ENCODE results near the gene CACNA1B. TPM values are rescaled to one million over a fixed set of nuclear protein-coding genes. Genes with fewer than 3 reads are reported as not detected.

The CACNA1B gene
- total and polyA plus RNA-seq, 2 experiments from 2014 or later: 0.39 to 0.60 TPM

DNA sequence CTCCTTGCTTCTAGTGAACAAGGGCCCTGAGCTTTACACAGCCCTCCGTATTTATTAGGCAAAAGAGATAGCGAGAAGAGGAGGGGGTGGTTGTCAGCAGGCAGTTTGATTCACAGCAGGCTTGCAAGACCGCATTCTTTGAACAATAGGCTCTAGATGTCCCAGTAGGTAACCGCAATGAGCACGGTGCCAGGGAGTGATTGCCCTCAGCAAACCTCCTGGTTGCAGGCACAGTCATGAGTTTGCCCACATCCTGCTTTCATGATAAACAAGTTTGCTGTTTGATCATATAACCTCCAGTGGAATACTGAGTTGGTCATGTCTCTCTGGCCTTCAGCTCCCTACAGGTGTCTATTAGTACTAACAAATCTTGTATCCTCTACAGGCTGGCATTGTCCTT is 66.1 kb downstream of the CACNA1B start:
- H3K27me3 ChIP-seq: no peaks in the 10 kb centered on the region
- no peak overlapping the region for H3K4me3 ChIP-seq
- no peak overlapping the region for H3K27ac ChIP-seq
- no peak for TF ChIP-seq CTCF (IDR thresholded peaks at IDR 0.05; ENCODE audit: low read depth, low read length)
- H3K36me3 ChIP-seq: no peaks in the 10 kb centered on the region
- no peaks in the 10 kb centered on the region for H3K9me3 ChIP-seq (ENCODE audit: low read depth)
- no peak for DNase-seq (ENCODE audit: low read depth in 1 of 2, low spot score in 1 of 2)
- H3K4me1 ChIP-seq (ENCODE audit: low read depth): no peaks in the 10 kb centered on the region

DNA sequence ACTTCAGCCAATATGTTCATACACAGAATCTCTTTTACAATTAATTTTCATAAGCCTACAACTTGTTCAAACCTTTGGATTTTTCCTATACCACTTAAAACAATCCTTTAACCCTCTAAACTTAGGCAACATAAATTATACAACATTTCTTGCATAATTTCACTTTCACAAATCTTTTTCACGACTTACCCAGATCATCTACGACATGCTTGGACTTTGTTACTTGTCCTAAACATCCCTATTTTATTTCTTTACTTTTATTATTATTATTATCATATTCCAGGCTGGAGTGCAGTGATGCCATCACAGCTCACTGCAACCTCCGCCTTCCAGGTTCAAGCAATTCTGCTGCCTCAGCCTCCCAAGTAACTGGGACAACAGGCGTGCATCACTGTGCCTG is 68.0 kb downstream of the CACNA1B start:
- no peaks in the 10 kb centered on the region for H3K9me3 ChIP-seq (ENCODE audit: low read depth)
- no peak for TF ChIP-seq CTCF (IDR thresholded peaks at IDR 0.05; ENCODE audit: low read depth, low read length)
- H3K27ac ChIP-seq: no peak overlapping the region
- H3K36me3 ChIP-seq: no peaks in the 10 kb centered on the region
- no peaks in the 10 kb centered on the region for H3K27me3 ChIP-seq
- H3K4me3 ChIP-seq: no peak overlapping the region
- no peak for DNase-seq (ENCODE audit: low read depth in 1 of 2, low spot score in 1 of 2)
- no peaks in the 10 kb centered on the region for H3K4me1 ChIP-seq (ENCODE audit: low read depth)

- Histone ChIP-seq H3K27me3 (no peaks in the 10 kb centered on the region), H3K4me3 (no peak overlapping the region), H3K9me3 (ENCODE audit: low read depth) (no peaks in the 10 kb centered on the region), H3K36me3 (no peaks in the 10 kb centered on the region), H3K4me1 (ENCODE audit: low read depth) (no peaks in the 10 kb centered on the region), H3K27ac (no peak overlapping the region)
- DNase-seq (ENCODE audit: low read depth in 1 of 2, low spot score in 1 of 2): no peak
- TF ChIP-seq CTCF (IDR thresholded peaks at IDR 0.05; ENCODE audit: low read depth, low read length): no peak
These were observed 69.4 kb downstream of the CACNA1B start for GRCh38 chr9:137946993-137947392.

DNA sequence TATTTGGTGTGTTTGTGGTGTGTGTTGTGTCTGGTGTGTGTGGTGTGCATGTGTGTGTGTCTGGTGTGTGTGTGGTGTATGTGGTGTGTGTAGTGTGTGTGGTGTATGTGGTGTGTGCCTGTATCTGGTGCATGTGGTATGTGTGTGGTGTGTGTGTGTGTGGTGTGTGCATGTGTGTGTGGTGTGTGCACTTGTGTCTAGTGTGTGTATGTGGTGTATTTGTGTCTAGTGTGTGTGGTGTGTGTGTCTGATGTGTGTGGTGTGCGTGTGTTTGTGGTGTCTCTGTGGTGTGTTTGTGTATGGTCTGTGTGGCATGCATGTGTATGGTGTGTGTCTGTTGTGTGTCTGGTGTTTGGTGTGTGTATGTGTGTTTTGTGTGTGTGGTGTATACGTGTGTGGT is 71.1 kb downstream of the CACNA1B start:
- no peak for TF ChIP-seq CTCF (IDR thresholded peaks at IDR 0.05; ENCODE audit: low read depth, low read length)
- H3K36me3 ChIP-seq: no peaks in the 10 kb centered on the region
- H3K27me3 ChIP-seq: no peaks in the 10 kb centered on the region
- H3K4me1 ChIP-seq (ENCODE audit: low read depth): no peaks in the 10 kb centered on the region
- no peak for DNase-seq (ENCODE audit: low read depth in 1 of 2, low spot score in 1 of 2)
- H3K9me3 ChIP-seq (ENCODE audit: low read depth): no peaks in the 10 kb centered on the region
- H3K27ac ChIP-seq: no peak overlapping the region
- H3K4me3 ChIP-seq: no peak overlapping the region

- Histone ChIP-seq H3K4me1 (ENCODE audit: low read depth) (no peaks in the 10 kb centered on the region), H3K9me3 (ENCODE audit: low read depth) (no peaks in the 10 kb centered on the region), H3K36me3 (no peaks in the 10 kb centered on the region), H3K27me3 (no peaks in the 10 kb centered on the region), H3K4me3 (no peak overlapping the region), H3K27ac (no peak overlapping the region)
- no peak for DNase-seq (ENCODE audit: low read depth in 1 of 2, low spot score in 1 of 2)
- TF ChIP-seq CTCF (IDR thresholded peaks at IDR 0.05; ENCODE audit: low read depth, low read length): no peak
These were observed 71.7 kb downstream of the CACNA1B start for GRCh38 chr9:137949260-137949659.

DNA sequence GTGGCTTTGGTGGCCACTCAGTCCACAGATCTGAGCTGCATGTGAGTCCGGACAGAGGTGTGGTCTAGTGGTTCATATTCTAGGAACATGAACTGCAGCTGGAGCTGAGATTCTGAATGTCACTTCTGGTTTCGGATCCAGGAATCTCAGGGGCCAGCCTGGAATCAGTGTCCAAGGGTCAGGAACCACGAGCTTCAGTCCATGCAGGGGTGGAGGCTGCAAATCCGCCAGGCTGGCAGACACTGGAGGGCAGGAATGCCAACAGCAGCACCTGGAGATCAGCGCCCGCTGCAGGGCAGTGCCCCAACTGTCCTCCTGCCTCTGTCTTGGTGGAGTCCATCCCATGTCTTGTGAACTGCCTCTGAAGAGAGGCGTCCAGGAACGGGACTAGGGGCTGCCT is 73.5 kb downstream of the CACNA1B start:
- Histone ChIP-seq H3K36me3 (no peaks in the 10 kb centered on the region), H3K9me3 (ENCODE audit: low read depth) (no peaks in the 10 kb centered on the region)
- no peak for DNase-seq (ENCODE audit: low read depth in 1 of 2, low spot score in 1 of 2)

More for the DNA sequence above, 73.5 kb downstream of the CACNA1B start:
- H3K27ac ChIP-seq: no peak overlapping the region
- H3K27me3 ChIP-seq: no peaks in the 10 kb centered on the region
- H3K4me3 ChIP-seq: no peak overlapping the region
- no peak for TF ChIP-seq CTCF (IDR thresholded peaks at IDR 0.05; ENCODE audit: low read depth, low read length)
- no peaks in the 10 kb centered on the region for H3K4me1 ChIP-seq (ENCODE audit: low read depth)
